Hematopoietic multipotent progenitor cell treated with erythropoietin and hydrocortisone succinate and interleukin-3 and kit ligand, for 6 days (in vitro differentiated cells): ENCODE measurements around the gene GMPR.
"Not testable (repeated sequence)": the region's sequence is repeated elsewhere in the genome, so short reads cannot be mapped to it uniquely, and the experiment has no call there.

Experiments used
- DNase-seq: peaks from one replicate; pipeline ENCODE4 v3.0.0-alpha.2; 2015

Gene GMPR

GRCh38 chr6:16251706-16252105, 13.3 kb downstream of the GMPR start:
- DNase-seq, result no peak

- no peak for DNase-seq
Measured at GRCh38 chr6:16252686-16253299, 14.4 kb downstream of the GMPR start.

- DNase-seq, result no peak
Measured at GRCh38 chr6:16253399-16254144, 15.2 kb downstream of the GMPR start.

DNA sequence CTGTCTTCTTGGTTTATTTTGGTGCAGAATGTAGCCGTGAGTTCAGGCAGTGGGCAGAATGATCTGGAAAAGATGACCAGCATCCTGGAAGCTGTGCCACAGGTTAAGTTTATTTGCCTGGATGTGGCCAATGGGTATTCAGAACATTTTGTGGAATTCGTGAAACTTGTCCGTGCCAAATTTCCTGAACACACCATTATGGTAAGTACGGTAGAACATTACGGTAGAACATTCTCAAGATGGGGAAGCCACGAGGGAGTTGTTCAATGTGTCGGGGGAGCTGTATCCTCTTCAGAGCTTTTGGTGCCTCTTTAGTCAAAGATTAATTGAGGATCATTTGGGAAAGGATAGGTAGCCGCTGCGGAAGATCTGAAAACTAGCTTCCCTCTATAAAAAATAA, 16.1 kb downstream of the GMPR start:
- DNase-seq, result no peak

DNA sequence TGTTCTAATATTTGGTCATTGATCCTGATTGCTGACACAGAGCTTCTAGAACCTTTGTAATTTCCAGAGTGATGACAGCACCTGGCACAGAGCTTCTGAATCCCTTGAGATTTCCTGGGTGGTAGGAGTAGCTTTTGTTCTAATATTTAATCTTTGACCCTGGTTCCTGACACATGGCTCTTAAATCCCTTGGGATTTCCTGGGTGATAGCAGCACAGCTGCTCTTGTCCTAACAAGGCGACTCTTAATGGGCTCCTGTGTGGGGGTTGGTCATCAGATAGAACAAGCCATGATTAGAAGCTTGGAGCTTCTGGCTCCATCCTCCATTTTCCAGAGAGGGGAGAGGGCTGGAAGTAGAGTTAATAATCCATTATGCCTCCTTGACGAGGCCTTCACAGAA, 18.4 kb downstream of the GMPR start:
- DNase-seq, result no peak

DNA sequence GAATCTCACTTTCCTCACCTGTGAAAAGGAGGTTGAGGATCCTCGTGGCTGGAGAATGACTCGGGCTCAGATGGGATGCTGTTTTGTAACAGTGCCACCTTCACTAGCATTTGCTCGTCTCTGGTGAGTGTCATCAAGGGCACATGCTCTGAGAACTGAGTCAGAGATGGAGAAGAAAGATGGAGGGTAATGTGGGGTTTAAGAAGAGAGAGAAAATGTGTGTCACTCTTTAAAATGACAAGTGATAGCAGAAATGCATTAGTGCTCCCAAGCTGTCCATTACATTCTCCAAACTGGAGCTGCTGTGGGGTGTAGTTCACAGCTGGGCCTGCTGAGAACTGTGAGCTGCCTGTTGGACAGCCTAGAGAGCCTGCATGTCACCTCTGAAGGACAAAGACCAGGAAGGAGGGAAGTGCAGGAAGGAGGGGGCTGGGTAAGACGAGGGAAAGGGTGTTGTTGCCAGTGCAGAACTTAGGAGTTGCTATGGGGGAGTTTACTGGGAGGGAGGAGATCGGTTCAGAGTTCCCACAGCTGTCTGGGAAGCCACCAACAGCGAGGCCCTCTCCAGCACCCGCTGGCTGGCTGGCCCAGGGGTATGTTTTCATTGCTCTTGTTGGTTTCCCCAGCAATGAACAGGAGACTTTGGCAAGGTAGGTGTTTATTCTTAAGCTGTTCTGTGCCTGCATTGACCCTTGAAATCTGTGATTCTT, 19.8 kb downstream of the GMPR start:
- DNase-seq, result no peak

DNA sequence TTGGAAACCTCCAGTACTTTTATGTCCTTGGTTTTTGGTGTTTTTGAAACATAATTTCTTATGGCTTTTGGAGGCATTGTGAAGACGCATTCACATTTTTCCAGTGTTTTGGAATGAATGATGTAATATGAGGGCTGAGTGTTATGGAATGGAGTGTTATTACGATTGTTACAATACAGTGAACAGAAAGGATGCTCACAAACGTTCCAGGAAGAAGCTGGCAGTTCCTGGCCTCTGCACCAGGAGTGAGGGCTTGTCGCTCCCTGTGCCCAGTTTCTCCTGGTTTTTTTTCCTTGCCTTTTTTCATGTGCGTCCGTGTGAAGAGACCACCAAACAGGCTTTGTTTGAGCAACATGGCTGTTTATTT, 20.3 kb downstream of the GMPR start:
- no peak for DNase-seq

DNA sequence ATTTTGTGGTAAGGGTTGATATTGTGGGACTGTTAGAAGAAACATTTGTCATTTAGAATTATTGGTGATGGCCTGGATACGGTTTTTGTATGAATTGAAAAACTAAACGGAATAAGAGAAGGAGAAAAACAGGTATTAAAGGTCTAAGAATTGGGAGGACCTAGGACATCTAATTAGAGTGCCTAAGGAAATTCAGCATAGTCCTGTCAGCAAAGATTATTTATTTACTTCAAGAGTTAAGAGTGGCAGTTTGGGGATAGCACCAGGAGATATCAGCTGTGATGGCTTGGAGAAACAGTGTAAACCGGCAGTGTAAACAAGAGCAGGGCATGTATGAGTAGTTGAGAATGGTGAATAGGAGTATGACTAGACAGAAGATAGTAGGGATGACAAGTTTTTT, 21.2 kb downstream of the GMPR start:
- DNase-seq, result not testable (repeated sequence)

DNA sequence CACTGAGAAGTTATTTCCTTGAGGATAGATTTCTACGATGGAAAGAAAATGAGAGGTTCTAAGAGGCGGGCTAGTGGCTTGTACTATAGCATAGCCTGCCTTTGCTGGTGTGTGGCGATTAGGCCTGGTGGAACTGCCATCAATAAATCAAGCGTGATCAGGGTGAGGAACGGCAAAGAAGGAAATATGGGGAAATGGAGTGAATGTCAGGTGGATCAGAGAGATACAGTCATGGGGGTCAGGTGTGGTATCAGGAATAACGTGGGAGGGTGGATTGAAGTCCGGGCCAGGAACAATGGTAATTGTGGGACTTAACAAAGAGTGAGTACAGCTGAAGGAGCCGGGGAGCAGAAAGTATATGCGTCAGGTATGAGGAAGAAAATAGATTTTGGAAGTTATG, 22.2 kb downstream of the GMPR start:
- DNase-seq, result not testable (repeated sequence)

GRCh38 chr6:16262773-16263172, 24.4 kb downstream of the GMPR start:
- not testable (repeated sequence) for DNase-seq

GRCh38 chr6:16263464-16264099, 25.2 kb downstream of the GMPR start:
- DNase-seq, result not testable (repeated sequence)

DNA sequence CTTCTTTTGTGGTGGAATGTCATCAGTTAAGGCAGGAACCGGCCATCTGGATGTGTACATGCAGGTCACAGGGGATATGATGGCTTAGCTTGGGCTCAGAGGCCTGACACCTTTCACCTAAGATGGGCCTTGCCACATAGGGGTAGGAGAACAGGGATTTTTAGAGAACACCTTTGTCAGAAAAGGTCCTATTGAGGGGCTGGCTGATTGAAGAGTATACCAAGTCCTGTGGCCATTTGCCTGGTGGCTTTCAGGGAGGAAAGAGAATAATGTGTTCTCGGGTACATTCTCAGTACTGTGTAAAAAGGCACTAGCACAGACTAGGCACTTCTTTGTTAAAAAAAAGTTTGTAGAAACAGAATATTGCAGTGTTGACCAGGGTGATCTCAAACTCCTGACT, 26.4 kb downstream of the GMPR start:
- DNase-seq, result no peak

DNA sequence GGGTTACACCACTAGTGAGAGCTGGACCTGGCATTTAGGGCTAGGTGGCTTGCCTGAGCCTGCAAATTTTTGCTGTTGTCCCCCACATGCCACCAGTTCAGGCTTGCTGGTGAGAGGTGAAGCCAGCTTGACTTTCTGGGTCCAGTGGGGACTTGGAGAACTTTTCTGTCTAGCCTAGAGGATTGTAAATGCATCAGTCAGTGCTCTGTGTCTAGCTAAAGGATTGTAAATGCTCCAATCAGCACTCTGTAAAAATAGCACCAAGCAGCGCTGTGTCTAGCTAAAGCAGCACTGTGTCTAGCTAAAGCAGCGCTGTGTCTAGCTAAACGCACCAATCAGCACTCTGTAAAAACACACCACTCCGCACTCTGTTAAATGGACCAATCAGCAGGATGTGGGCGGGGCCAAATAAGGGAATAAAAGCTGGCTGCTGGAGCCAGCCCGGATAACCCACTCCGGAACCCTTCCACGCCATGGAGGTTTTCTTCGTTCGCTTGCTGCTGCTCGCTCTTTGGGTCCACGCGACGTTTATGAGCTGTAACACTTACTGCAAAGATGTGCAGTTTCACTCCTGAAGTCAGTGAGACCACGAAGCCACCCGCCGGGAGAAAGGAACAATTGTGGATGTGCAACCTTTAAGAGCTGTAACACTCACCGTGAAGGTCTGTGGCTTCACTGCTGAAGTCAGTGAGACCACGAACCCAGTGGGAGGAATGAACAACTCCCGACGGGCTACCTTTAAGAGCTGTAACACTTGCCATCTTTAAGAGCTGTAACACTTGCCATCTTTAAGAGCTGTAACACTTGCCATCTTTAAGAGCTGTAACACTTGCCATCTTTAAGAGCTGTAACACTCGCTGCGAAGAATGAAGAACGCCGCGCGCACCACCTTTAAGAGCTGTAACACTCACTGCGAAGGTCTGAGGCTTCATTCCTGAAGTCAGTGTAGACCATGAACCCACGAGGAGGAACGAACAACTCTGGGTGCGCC, 27.3 kb downstream of the GMPR start:
- no peak for DNase-seq

GRCh38 chr6:16267428-16268263, 29.3 kb downstream of the GMPR start:
- DNase-seq, result peak; percentile 84

- not testable (repeated sequence) for DNase-seq
Measured at GRCh38 chr6:16269442-16270070, 31.2 kb downstream of the GMPR start.

DNA sequence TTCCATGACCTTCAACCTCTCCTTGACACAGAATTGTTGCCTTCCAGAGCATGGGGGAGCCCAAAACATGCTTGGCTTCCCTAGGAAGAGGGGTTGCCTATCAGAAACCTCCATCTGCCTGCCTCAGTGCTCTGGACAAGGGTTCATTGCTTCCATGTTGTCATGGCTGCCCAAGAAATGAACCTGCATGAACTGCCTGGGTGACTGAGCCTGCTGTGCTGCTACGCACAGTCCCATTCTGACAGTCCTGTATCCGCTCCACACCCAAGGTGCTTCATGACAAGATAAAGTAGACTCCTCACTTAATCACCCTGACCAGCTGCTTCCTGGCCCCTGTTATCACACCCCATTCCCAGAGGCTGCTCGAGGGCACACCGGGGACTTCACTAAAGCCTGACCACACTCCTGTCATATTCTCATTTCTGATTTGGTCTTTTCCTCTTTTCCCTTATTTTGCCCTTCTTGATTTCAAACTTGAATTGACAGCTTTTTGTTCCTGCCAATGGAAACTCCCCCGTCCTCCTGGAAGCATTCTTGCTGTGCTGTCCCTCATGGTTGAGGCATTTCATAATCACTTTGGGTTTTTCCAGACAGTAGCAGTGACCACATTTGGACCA, 31.9 kb downstream of the GMPR start:
- DNase-seq, result peak; percentile 95

- no peak for DNase-seq
Measured at GRCh38 chr6:16271428-16271827, 33.0 kb downstream of the GMPR start.

GRCh38 chr6:16272201-16272600, 33.8 kb downstream of the GMPR start:
- DNase-seq, result no peak

DNA sequence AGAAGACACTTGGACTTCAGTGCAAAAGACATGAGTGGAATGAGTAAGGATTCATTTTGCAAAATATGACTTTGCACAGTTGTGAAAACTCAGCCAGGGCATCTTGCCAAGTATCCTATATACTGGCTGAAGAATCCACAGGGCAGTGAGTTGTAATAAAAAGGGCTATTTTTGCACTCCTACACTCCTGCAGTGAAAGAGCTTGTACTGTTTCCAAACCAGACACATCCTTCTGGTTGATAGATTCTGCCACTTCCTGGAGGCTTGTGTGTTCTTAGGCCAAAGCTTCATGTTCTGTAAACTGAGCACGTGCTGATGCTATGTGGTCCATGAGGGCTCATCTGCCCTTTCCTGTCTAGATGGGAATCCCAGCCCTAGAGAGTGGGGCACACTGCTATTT, 34.9 kb downstream of the GMPR start:
- DNase-seq, result peak; percentile 37

DNA sequence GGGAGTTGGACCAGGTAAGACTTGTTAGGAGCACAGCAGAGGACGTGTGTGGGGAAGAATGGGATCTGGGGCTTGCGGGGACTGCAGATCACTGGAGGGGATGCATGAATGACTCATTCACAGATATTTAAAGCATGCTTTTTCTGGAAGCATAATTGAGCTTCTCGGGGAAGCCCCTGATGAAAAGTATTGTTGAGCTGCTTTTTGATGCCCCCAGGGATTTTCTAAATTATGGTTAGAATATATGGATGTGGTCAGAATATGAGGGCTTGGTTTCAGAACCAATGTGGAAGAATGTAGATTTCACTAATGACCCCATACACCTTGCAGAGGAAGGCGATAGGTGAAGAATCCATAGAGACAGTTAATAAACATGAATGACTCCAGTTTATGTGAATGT, 36.1 kb downstream of the GMPR start:
- no peak for DNase-seq
